Embryonic facial prominence (tissue), 1 donor: Measurements from ENCODE around the gene KIAA1614.

ENCODE experiments used
- DNase-seq: peaks from one replicate; pipeline ENCODE4 v3.0.0-alpha.2; 2016; ENCODE audit errors: extremely low spot score

The KIAA1614 gene

GRCh38 chr1:180925471-180926051 lies 12.9 kb downstream of the KIAA1614 start:
- no peak for DNase-seq

GRCh38 chr1:180926164-180926981 lies 13.7 kb downstream of the KIAA1614 start:
- peak; percentile 59 for DNase-seq

- no peak for DNase-seq
Observed at GRCh38 chr1:180927348-180927747, 14.7 kb downstream of the KIAA1614 start.

GRCh38 chr1:180927841-180928240 lies 15.1 kb downstream of the KIAA1614 start:
- DNase-seq: no peak

GRCh38 chr1:180928331-180929230 lies 15.9 kb downstream of the KIAA1614 start:
- DNase-seq: no peak

- no peak for DNase-seq
Observed at GRCh38 chr1:180929389-180929788, 16.7 kb downstream of the KIAA1614 start.

- DNase-seq: no peak
Observed at GRCh38 chr1:180930687-180931086, 18.0 kb downstream of the KIAA1614 start.

GRCh38 chr1:180931529-180931928 lies 18.8 kb downstream of the KIAA1614 start:
- DNase-seq: no peak

- DNase-seq: no peak
Observed at GRCh38 chr1:180932378-180932777, 19.7 kb downstream of the KIAA1614 start.

- no peak for DNase-seq
Observed at GRCh38 chr1:180933141-180933540, 20.4 kb downstream of the KIAA1614 start.

GRCh38 chr1:180934563-180934962 lies 21.9 kb downstream of the KIAA1614 start:
- DNase-seq: no peak

- no peak for DNase-seq
Observed at GRCh38 chr1:180935326-180936109, 22.8 kb downstream of the KIAA1614 start.

GRCh38 chr1:180936110-180937011 lies 23.7 kb downstream of the KIAA1614 start:
- DNase-seq: no peak

- no peak for DNase-seq
Observed at GRCh38 chr1:180937012-180937372, 24.3 kb downstream of the KIAA1614 start.

- no peak for DNase-seq
Observed at GRCh38 chr1:180937624-180938225, 25.0 kb downstream of the KIAA1614 start.

- no peak for DNase-seq
Observed at GRCh38 chr1:180939073-180939710, 26.5 kb downstream of the KIAA1614 start.

GRCh38 chr1:180939711-180940103 lies 27.0 kb downstream of the KIAA1614 start:
- DNase-seq: no peak

GRCh38 chr1:180940445-180940844 lies 27.7 kb downstream of the KIAA1614 start:
- no peak for DNase-seq

GRCh38 chr1:180941518-180942275 lies 29.0 kb downstream of the KIAA1614 start:
- DNase-seq: no peak
